Stimulated activated CD4-positive, alpha-beta T cell treated with anti-CD3 and anti-CD28 coated beads, Interleukin-12 subunit alpha, Interleukin-12 subunit beta, amount 100 ng/mL, for 48 hours (primary cell): ENCODE data around the gene CDCA4.
"Not testable (repeated sequence)": the region's sequence is repeated elsewhere in the genome, so short reads cannot be mapped to it uniquely, and the experiment has no call there.

Experiments used
- DNase-seq, 3 donors: peaks; one replicate each; pipeline ENCODE4 v3.0.0-alpha.2; 2020; ENCODE audit warnings: low read depth in 2 of 3, low spot score in 1 of 3

The CDCA4 gene

GRCh38 chr14:105034315-105035039 is 13.6 kb upstream of the CDCA4 start:
- no peak for DNase-seq

GRCh38 chr14:105033412-105033900 is 12.6 kb upstream of the CDCA4 start:
- not testable (repeated sequence) for DNase-seq

- not testable (repeated sequence) for DNase-seq
Measured at GRCh38 chr14:105032451-105032901, 11.6 kb upstream of the CDCA4 start.

- DNase-seq = no peak
Measured at GRCh38 chr14:105030836-105031396, 10.0 kb upstream of the CDCA4 start.

- DNase-seq = no peak
Measured at GRCh38 chr14:105030194-105030593, 9.3 kb upstream of the CDCA4 start.

- DNase-seq = no peak
Measured at GRCh38 chr14:105029402-105029801, 8.5 kb upstream of the CDCA4 start.

GRCh38 chr14:105028251-105028927 is 7.5 kb upstream of the CDCA4 start:
- no peak for DNase-seq

GRCh38 chr14:105027718-105028117 is 6.8 kb upstream of the CDCA4 start:
- not testable (repeated sequence) for DNase-seq

- DNase-seq = no peak
Measured at GRCh38 chr14:105026802-105027563, 6.1 kb upstream of the CDCA4 start.

GRCh38 chr14:105026033-105026785 is 5.3 kb upstream of the CDCA4 start:
- DNase-seq = no peak

- DNase-seq = no peak
Measured at GRCh38 chr14:105025429-105025828, 4.5 kb upstream of the CDCA4 start.

GRCh38 chr14:105023791-105024480 is 3.1 kb upstream of the CDCA4 start:
- DNase-seq = no peak

GRCh38 chr14:105023144-105023543 is 2.3 kb upstream of the CDCA4 start:
- no peak for DNase-seq

- DNase-seq = no peak
Measured at GRCh38 chr14:105022276-105022670, 1.4 kb upstream of the CDCA4 start.

- peak in 2 of 3 donors; percentile 25 to 44 for DNase-seq
Measured at GRCh38 chr14:105021656-105022275, 883 bp upstream of the CDCA4 start.

- peak in 2 of 3 donors; percentile 34 to 35 for DNase-seq
Measured at GRCh38 chr14:105019861-105020814, 745 bp downstream of the CDCA4 start.

GRCh38 chr14:105018414-105018813 is 2.5 kb downstream of the CDCA4 start:
- DNase-seq = no peak

- no peak for DNase-seq
Measured at GRCh38 chr14:105015905-105016304, 5.0 kb downstream of the CDCA4 start.
